ENCODE data around the gene SVIL.
"Not testable (repeated sequence)": the region's sequence is repeated elsewhere in the genome, so short reads cannot be mapped to it uniquely, and the experiment has no call there.

The SVIL gene

DNA sequence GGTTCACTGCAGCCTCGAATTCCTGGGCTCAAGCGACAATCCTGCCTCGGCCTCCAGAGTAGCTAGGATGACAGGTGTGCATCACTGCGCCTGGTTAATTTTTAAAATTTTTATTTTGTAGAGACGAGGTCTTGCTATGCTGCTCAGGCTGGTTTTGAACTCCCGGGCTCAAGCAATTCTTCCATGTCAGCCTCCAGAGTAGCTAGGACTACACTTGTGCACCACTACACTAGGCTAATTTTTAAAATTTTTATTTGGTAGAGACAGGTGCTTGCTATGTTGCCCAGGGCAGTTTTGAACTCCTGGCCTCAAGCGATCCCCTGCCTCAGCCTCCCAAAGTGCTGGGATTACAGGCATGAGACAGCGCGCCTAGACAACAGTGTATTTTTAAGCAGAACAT is 120.5 kb downstream of the SVIL start:
- DNase-seq: no peak

GRCh38 chr10:29512425-29512974 is 122.3 kb downstream of the SVIL start:
- no peak for DNase-seq

GRCh38 chr10:29511806-29512205 is 123.0 kb downstream of the SVIL start:
- not testable (repeated sequence) for DNase-seq

- DNase-seq: not testable (repeated sequence)
These were observed 124.2 kb downstream of the SVIL start for GRCh38 chr10:29510483-29511157.

- no peak for DNase-seq
These were observed 126.1 kb downstream of the SVIL start for GRCh38 chr10:29508554-29509244.

- DNase-seq: not testable (repeated sequence)
These were observed 127.0 kb downstream of the SVIL start for GRCh38 chr10:29507750-29508149.

GRCh38 chr10:29506324-29506921 is 128.3 kb downstream of the SVIL start:
- DNase-seq: not testable (repeated sequence)

DNA sequence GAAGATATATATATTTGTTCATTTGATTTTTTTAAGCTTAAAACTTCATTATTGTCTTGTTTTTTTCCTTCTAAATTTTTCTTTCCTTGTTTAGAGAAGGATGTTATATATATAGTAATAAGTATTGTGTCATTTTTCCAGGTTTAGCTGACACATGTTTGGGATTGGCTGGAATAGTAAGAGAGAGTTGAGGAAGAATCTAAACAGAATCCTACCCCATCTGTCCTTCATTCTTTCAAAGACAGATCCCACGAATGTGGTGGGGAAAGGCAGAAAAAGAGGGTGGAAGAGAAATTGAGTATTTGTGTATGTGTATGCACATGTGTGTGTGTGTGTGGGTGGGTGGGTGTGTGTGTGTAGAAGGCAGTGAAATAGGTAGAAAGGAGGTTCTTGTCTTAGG is 132.4 kb downstream of the SVIL start:
- no peak for DNase-seq

DNA sequence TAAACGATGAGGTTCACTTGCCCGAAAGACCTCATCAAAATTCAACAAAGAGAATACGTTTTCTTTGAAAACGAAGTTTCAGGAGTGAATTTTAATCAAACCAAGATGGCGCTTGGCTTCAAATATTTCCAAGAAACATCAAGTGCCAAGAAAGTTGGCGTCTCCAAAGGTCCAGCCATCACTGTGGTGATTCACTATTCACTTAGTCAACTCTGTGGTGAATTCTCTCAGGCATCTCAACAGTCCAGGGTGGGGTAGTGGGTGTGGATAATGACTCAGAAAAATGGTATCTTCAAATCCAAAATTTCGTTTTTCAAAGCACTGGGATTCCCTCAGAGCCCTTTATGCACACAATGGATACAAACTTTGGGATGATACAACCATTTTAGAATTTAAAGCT is 133.1 kb downstream of the SVIL start:
- DNase-seq: no peak

GRCh38 chr10:29499993-29500537 is 134.7 kb downstream of the SVIL start:
- DNase-seq: no peak

DNA sequence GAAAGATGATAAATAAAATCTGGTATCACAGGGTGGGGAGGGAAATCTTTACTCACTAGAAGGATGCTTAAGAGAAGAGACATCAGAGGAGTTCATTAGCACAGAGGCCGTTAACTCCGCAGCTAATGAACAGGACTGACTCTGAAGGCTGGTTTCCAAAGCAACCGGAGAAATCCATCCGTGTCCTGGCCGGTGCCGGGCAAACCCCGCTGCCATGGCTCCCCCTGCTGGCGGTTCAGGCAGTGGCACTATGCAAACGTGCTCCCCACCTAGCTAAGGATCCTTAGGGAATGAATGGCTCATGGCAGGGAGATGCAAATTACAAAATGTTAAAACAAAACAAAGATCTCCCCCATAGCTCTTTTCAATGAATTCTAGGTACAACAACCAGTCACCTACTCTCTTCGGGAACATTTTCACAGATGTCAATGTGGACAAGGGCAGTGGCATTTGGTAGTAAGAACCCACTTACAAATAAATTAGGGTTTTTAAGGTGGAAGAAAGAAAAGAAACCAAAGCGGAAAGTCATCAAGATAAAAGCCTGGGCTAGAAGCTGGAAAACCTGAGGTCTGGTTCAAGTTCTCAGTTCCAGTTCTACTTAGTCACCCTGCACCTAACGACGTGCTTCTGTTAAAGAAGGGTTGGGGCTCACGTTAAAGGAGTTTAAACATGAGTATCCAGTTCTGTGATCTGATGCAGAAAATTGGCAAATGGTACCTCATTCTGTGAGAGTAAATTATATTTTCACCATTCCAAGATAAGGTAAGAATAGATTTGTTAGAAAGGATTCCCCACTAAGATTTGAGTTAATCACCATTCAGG is 138.2 kb downstream of the SVIL start:
- DNase-seq: peak; percentile 30

DNA sequence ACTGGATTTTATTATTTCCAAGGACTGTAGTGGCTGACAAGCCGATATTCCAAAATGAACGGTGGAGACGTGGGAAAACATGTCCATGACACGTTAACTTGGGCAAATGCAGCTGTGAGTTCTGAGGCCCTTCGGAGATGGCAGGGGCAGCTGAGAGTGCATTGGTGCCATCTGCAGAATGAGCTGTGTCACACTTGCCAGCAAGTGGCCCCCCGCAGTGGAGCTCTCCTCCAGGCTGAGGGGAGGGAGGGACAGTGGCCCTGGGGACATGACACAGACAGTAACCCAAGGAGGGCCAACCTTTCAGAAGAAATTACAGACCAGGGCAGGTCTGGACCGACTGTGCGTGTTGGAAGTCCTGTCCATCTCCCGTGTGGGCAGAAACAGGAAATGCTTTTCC is 139.4 kb downstream of the SVIL start:
- DNase-seq: no peak

DNA sequence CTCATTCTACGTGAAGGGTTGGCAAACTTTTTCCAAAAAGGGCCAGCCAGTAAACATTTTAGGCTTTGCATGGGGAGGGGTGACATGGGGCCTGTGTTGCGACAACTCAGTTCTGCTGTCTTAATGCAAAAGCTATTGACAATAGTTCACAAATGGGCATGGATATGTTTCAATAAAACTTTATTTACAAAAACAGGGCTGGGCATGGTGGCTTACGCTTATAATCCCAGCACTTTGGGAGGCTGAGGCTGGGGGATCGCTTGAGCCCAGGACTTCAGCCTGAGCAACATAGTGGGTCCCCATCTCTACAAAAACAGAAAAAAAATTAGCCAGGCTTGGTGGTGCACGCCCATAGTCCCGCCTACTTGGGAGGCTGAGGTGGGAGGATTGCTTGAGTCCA is 141.1 kb downstream of the SVIL start:
- no peak for DNase-seq

DNA sequence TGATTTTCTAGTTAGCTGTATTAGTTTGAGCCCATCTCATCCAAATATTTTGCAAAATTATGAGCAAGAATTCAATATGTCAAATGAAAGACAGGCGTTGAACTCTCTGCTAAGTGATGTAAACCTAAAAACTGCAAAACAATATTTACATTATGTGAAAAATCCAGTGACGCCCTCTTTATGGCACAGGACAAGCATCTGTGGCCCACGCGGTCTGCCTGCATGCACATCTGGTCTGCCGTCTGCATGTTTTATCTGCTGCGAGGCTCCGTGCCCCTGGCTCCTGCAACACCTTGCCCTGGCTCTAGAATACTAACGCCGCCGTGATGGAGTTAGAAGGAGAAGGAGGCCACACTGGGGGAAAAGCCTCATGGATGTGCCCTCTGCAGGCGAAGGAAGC is 142.0 kb downstream of the SVIL start:
- DNase-seq: no peak

GRCh38 chr10:29491918-29492317 is 142.9 kb downstream of the SVIL start:
- no peak for DNase-seq

- not testable (repeated sequence) for DNase-seq
These were observed 143.9 kb downstream of the SVIL start for GRCh38 chr10:29490781-29491280.

GRCh38 chr10:29488471-29488870 is 146.3 kb downstream of the SVIL start:
- not testable (repeated sequence) for DNase-seq

DNA sequence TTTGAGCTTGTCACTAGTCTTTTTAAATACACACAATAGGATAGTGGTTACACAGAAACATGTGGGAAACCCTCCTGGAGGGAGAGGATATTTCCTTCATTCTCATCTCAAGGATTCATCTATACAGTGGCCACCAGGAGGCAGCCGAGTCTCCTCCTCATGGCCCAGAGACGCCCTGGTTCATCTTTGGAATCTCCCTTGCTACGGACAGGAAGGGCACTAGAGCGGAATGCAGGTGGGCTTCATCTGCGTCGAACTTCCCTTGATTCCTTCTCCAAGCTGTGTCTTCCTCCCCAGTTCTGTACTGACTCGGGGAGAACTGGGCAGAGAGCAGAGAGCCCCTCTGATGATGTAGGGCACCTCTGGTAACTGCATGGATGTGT is 146.9 kb downstream of the SVIL start:
- DNase-seq: not testable (repeated sequence)

- DNase-seq: not testable (repeated sequence)
These were observed 147.5 kb downstream of the SVIL start for GRCh38 chr10:29487032-29487883.

- no peak for DNase-seq
These were observed 148.3 kb downstream of the SVIL start for GRCh38 chr10:29486433-29486832.

GRCh38 chr10:29484677-29485076 is 150.1 kb downstream of the SVIL start:
- not testable (repeated sequence) for DNase-seq
